ENCODE data around the gene SHISA9.

The SHISA9 gene

DNA sequence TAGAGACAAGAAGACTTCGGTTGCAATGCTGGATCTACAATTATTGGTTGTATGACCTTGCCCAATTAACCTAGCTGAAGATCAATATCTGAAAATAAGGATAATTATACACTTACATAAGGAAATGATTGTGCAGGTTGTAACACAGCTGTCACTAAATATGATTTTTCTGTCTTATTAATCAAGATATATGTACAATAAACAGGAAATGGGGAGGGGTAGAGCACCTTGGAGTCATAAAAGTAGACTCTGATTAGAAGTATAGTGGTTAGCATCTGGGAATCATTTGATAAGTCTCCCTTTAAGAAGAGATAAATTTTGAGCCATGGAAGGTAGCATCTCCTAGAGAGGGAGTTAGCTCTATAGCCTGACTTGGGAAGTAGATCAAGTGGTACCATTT, 369.2 kb downstream of the SHISA9 start:
- no peak for DNase-seq (ENCODE audit: low read depth)

DNA sequence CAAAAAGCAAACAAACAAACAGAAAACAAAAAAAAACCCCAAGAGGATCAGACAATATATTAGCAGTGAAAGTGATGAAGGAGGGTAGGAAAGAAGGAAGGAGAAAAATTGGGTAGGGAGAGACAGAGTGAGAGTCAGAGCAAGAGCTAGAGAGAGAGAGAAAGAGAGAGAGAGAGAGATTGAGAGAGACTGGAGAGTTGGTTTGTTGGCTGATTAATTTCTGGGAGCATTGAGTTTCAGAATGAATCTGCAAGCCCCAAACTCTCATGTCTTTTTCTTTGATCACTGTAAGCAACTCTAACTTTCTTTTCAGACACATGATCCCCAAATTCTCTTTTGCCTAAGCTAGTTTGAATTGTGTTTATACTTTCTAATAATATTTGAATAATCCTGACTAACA, 388.1 kb downstream of the SHISA9 start:
- DNase-seq (ENCODE audit: low read depth), result no peak
